ENCODE measurements around the gene ASTN2. TPM values are rescaled to one million over a fixed set of nuclear protein-coding genes. Genes with fewer than 3 reads are reported as not detected.
"Not testable (repeated sequence)": the region's sequence is repeated elsewhere in the genome, so short reads cannot be mapped to it uniquely, and the experiment has no call there.

The ASTN2 gene
- total and polyA plus RNA-seq, 12 donors, result 1.9 to 11.1 (median 4.0) TPM

DNA sequence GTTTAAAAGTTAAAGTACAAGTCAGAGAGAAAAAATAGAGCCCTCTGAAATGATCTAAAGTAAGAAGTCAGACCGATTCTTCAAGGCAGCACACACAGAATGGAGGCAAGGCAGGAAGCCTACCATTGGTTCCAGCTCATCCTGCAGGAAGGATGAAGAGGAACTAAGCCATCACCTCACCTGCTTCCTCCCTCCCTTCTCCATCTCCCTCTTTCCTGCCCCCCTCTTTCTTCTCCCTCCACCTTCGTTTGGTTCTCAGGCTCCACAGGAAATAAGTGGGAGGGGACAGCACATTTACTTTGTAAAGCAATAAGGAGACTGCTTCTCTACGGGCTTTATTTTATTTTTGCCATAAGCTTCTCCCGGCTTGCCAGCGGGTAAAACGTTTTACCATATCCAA is 514.3 kb downstream of the ASTN2 start:
- Histone ChIP-seq H3K27me3 (peaks cover 0 to 7% (median 0%) of the 10 kb centered on the region in 7 donors), H3K9me3 (peaks cover 0 to 23% (median 9%) of the 10 kb centered on the region in 11 donors), H3K36me3 (no peaks in the 10 kb centered on the region), H3K4me3 (no peak overlapping the region), H3K4me1 (no peaks in the 10 kb centered on the region), H3K27ac (no peak overlapping the region)
- TF ChIP-seq CTCF (IDR thresholded peaks at IDR 0.05), result no peak
- intact Hi-C loops (cut with DNase I), result no loop called here
- 66 to 71% methylated on average over 6 of the region's 6 CpGs for WGBS, 2 donors
- no peak for ATAC-seq
- DNase-seq, result no peak

DNA sequence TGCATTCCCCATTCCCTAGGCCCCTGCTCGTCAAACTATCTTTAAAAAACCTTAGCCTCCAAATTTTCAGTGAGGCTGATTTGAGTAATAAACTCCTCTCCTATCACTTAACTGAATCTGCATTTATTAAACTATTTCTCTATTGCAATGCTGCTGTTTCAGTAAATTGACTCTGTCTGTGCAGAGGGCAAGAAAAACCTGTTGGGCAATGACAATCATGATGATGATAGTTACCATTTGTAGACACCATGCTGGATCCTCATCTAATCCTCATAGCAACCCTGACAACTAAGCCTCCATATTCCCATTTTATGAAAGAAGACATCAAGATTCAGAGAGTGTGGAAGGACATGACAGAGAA is 514.9 kb downstream of the ASTN2 start:
- Histone ChIP-seq H3K27me3 (peaks cover 0 to 7% (median 0%) of the 10 kb centered on the region in 7 donors), H3K4me1 (no peaks in the 10 kb centered on the region), H3K27ac (no peak overlapping the region), H3K36me3 (no peaks in the 10 kb centered on the region), H3K4me3 (no peak overlapping the region), H3K9me3 (peaks cover 0 to 23% (median 9%) of the 10 kb centered on the region in 11 donors)
- DNase-seq (no peak), ATAC-seq (no peak)
- intact Hi-C loops (cut with DNase I), result no loop called here
- TF ChIP-seq CTCF (IDR thresholded peaks at IDR 0.05), result no peak
- 57 to 58% methylated on average over 1 of the region's 1 CpG for WGBS, 2 donors

DNA sequence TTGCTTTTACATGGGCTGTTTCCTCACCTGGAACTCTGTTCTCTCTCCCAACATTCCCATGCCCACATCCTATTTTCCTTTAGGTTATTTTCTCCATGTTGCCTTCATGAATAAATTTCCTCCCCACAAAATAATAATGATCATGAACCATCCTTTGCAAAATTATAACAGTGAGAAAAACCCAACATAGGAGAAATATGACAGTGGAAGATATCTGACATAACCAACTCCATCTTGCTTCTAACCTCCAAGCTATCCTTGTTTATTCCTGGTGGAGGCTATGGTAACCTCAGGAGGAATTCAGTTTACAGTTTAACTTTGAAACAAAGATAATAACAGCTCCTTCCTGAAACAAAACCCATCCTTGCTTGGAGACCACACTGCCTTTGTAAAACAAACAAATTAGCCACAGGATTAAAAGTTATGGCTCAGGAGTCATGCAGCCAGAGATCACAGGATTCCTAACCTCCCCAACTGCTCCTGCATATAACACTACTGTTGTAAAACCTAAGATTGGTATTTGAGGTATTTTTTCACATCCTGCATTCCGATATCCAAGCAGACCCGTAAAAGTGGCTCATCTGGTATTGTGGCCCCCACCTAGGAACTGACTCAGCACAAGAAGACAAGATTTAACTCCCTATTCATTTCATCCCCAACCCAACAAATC is 515.4 kb downstream of the ASTN2 start:
- H3K4me1 ChIP-seq, result no peaks in the 10 kb centered on the region
- H3K9me3 ChIP-seq, result peaks cover 0 to 23% (median 9%) of the 10 kb centered on the region in 11 donors
- no peak for DNase-seq
- no peaks in the 10 kb centered on the region for H3K36me3 ChIP-seq
- no peak overlapping the region for H3K27ac ChIP-seq
- intact Hi-C loops (cut with DNase I), result no loop called here
- peaks cover 0 to 7% (median 0%) of the 10 kb centered on the region in 7 donors for H3K27me3 ChIP-seq
- no peak for ATAC-seq
- no peak for TF ChIP-seq CTCF (IDR thresholded peaks at IDR 0.05)
- no peak overlapping the region for H3K4me3 ChIP-seq
- WGBS, 2 donors, result 65 to 72% methylated on average over 2 of the region's 2 CpGs

DNA sequence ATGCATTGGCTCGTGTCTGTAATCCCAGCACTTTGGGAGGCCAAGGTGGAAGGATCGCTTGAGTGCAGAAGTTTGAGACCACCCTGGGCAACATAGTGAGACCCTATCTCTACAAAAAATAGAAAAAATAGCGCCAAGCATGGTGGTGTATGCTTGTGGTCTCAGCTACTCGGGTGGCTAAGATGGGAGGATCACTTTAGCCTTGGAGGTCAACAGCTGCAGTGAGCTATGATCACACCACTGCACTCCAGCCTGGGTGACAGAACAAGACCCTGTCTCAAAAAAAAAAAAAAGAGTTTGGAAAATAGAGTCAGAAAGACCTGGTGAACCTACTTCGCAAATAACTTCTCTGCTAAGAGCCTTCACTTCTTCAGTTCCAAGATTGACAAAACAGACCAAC is 516.7 kb downstream of the ASTN2 start:
- ATAC-seq; H3K4me3 ChIP-seq; H3K27ac ChIP-seq; H3K36me3 ChIP-seq; H3K4me1 ChIP-seq; H3K27me3 ChIP-seq; DNase-seq; intact Hi-C loops (cut with DNase I): not testable (repeated sequence)
- 80 to 82% methylated on average over 5 of the region's 5 CpGs for WGBS, 2 donors
- peaks cover 0 to 23% (median 9%) of the 10 kb centered on the region in 11 donors for H3K9me3 ChIP-seq

GRCh38 chr9:116897201-116897600 is 517.7 kb downstream of the ASTN2 start:
- no peak for TF ChIP-seq CTCF (IDR thresholded peaks at IDR 0.05)
- Histone ChIP-seq H3K27ac (no peak overlapping the region), H3K9me3 (peaks cover 0 to 23% (median 9%) of the 10 kb centered on the region in 11 donors), H3K4me3 (no peak overlapping the region), H3K27me3 (peaks cover 0 to 7% (median 0%) of the 10 kb centered on the region in 7 donors), H3K4me1 (no peaks in the 10 kb centered on the region), H3K36me3 (no peaks in the 10 kb centered on the region)
- intact Hi-C loops (cut with DNase I), result no loop called here
- ATAC-seq (no peak), DNase-seq (no peak)
- WGBS, 2 donors, result 73% methylated on average over 4 of the region's 4 CpGs
